Erythroblast (primary cell): Measurements from ENCODE around the gene CGNL1.

Source experiments
- GATA1 ChIP-seq: IDR thresholded peaks from 2 replicates; pipeline ENCODE4 v1.6.1; 2011; ENCODE audit warnings: low read depth, mild to moderate bottlenecking, control low read depth, low read length, moderate library complexity
- POLR2A ChIP-seq: IDR thresholded peaks from 2 replicates; pipeline ENCODE4 v1.6.1; 2011; ENCODE audit warnings: mild to moderate bottlenecking, low read length

DNA sequence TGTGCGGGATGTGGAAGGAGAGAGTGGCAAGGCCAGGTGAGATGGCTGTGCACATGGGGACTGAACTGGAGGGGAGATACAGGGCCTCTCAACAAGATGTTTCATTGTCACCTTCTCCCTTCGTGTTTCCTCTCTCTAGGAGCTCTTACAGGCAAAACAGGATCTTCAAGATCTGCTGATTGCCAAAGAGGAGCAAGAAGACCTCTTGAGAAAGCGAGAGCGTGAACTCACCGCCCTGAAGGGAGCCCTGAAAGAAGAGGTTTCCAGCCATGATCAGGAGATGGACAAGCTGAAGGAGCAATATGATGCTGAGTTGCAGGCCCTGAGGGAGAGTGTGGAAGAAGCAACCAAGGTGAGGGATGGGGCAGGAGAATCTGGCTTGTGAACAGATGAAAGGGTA, 85.2 kb downstream of the CGNL1 start:
- TF ChIP-seq POLR2A (no peak), GATA1 (no peak)
